ENCODE measurements around the gene EREG. TPM values are rescaled to one million over a fixed set of nuclear protein-coding genes. Genes with fewer than 3 reads are reported as not detected.

The EREG gene
- total and polyA plus RNA-seq, 9 of the 15 experiments (the other 6 are each of a cell fraction or from before 2014, with no cell fraction given) = 0.97 to 7.3 (median 2.5) TPM

DNA sequence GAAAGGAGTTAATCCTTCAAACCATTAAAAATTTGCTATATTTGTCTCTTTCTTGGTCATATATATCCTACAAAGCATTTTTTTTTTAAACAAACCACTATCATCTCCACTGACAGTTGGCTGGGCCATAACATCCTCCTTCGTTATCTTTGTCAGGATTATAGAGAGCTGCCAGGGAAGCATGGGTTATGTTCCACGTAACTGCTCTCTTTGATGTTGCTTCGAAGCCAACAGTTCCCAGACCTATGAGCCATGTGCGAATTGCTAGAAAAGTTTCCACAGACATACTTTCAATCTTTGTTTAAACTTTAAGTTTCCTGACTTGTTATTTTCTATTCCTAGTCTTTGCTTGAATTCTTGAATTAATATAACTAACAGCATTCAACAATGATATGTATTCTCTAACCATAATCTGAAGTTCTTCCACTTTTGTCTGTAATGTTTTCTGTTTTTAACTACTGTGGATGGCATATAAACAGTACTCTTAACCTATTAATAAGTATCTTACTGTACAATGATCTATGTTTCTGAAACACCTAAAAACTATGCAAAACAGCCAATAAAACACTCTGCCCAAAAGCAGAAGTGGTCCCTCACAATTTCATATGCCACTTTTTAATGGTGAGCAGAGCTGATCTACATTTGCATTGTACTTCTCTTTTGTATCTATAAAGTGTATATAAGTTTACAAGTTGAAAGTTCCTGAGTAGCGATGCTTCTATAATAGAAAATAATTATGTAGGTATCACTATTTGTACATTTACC lies 37.9 kb downstream of the EREG start (continued):
- peak; percentile 69 for TF ChIP-seq MGA (IDR thresholded peaks at IDR 0.05)
- TF ChIP-seq CREBBP (IDR thresholded peaks at IDR 0.05; ENCODE audit: low read depth, low read length) = no peak
- TF ChIP-seq ZNF282 (CRISPR knock-in tag; IDR thresholded peaks at IDR 0.05) = no peak
- TF ChIP-seq TAL1 (IDR thresholded peaks at IDR 0.05) = no peak
- TF ChIP-seq, protein P1, sequence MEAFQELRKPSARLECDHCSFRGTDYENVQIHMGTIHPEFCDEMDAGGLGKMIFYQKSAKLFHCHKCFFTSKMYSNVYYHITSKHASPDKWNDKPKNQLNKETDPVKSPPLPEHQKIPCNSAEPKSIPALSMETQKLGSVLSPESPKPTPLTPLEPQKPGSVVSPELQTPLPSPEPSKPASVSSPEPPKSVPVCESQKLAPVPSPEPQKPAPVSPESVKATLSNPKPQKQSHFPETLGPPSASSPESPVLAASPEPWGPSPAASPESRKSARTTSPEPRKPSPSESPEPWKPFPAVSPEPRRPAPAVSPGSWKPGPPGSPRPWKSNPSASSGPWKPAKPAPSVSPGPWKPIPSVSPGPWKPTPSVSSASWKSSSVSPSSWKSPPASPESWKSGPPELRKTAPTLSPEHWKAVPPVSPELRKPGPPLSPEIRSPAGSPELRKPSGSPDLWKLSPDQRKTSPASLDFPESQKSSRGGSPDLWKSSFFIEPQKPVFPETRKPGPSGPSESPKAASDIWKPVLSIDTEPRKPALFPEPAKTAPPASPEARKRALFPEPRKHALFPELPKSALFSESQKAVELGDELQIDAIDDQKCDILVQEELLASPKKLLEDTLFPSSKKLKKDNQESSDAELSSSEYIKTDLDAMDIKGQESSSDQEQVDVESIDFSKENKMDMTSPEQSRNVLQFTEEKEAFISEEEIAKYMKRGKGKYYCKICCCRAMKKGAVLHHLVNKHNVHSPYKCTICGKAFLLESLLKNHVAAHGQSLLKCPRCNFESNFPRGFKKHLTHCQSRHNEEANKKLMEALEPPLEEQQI (IDR thresholded peaks at IDR 0.05) = 0 out of 2 replicates have a peak, but pooled peaks have one; percentile 51
- TF ChIP-seq PPARD (CRISPR knock-in tag; IDR thresholded peaks at IDR 0.05) = no peak
- TF ChIP-seq RREB1 (CRISPR knock-in tag; IDR thresholded peaks at IDR 0.05) = no peak

All from K562 (cell line).